GM21529 (cell line): ENCODE results near the gene AGBL1.

Experiments
- ATAC-seq: cut with Tn5 transposase; IDR thresholded peaks from one replicate; pipeline ENCODE4 v1.9.1; 2021; ENCODE audit not compliant: unreplicated experiment

AGBL1 gene

GRCh38 chr15:86079508-86080266 lies at the start of gene AGBL1:
Gene AGBL1 (plus strand): TSS chr15:86079871.
- no peak for ATAC-seq

- ATAC-seq = no peak
Observed at GRCh38 chr15:86034904-86035303, 44.8 kb upstream of the AGBL1 start.

GRCh38 chr15:86036243-86036642 lies 43.4 kb upstream of the AGBL1 start:
- no peak for ATAC-seq

- no peak for ATAC-seq
Observed at GRCh38 chr15:86038491-86038890, 41.2 kb upstream of the AGBL1 start.

- ATAC-seq = no peak
Observed at GRCh38 chr15:86040356-86041033, 39.2 kb upstream of the AGBL1 start.

GRCh38 chr15:86041399-86041798 lies 38.3 kb upstream of the AGBL1 start:
- no peak for ATAC-seq

GRCh38 chr15:86042226-86042625 lies 37.4 kb upstream of the AGBL1 start:
- no peak for ATAC-seq

- no peak for ATAC-seq
Observed at GRCh38 chr15:86044981-86045380, 34.7 kb upstream of the AGBL1 start.

GRCh38 chr15:86054338-86054737 lies 25.3 kb upstream of the AGBL1 start:
- no peak for ATAC-seq

- ATAC-seq = no peak
Observed at GRCh38 chr15:86055688-86056087, 24.0 kb upstream of the AGBL1 start.

GRCh38 chr15:86059851-86060250 lies 19.8 kb upstream of the AGBL1 start:
- no peak for ATAC-seq

- no peak for ATAC-seq
Observed at GRCh38 chr15:86060674-86061073, 19.0 kb upstream of the AGBL1 start.

- ATAC-seq = no peak
Observed at GRCh38 chr15:86061581-86061980, 18.1 kb upstream of the AGBL1 start.

GRCh38 chr15:86062646-86063243 lies 16.9 kb upstream of the AGBL1 start:
- no peak for ATAC-seq

- ATAC-seq = no peak
Observed at GRCh38 chr15:86063356-86064095, 16.1 kb upstream of the AGBL1 start.

- ATAC-seq = no peak
Observed at GRCh38 chr15:86064326-86064725, 15.3 kb upstream of the AGBL1 start.

GRCh38 chr15:86066174-86066834 lies 13.4 kb upstream of the AGBL1 start:
- ATAC-seq = no peak

GRCh38 chr15:86073281-86073680 lies 6.4 kb upstream of the AGBL1 start:
- no peak for ATAC-seq

- no peak for ATAC-seq
Observed at GRCh38 chr15:86076468-86076867, 3.2 kb upstream of the AGBL1 start.

- no peak for ATAC-seq
Observed at GRCh38 chr15:86077070-86077469, 2.6 kb upstream of the AGBL1 start.

GRCh38 chr15:86080302-86080701 lies 631 bp downstream of the AGBL1 start:
- ATAC-seq = no peak
